Esophagus muscularis mucosa (tissue), 4 donors: ENCODE data around the gene DSG3. TPM values are rescaled to one million over a fixed set of nuclear protein-coding genes. Genes with fewer than 3 reads are reported as not detected.

Experiments used
- DNase-seq: peaks from one replicate; pipeline ENCODE4 v3.0.0-alpha.2; 2017; ENCODE audit errors: extremely low spot score
- H3K27ac ChIP-seq, 4 donors: fragments of 200-600 bp; sonication (generic); replicated peaks in 1 of 4; 1 replicate in 3 of 4; 2 replicates in 1 of 4; pipeline ENCODE4 v1.5.1; 2016 to 2019; ENCODE audit warnings: mild to moderate bottlenecking in 1 of 4
- H3K27me3 ChIP-seq, 4 donors: fragments of 200-600 bp; sonication (generic); one replicate each; pipeline versions ENCODE4 v1.5.1 to v1.6.0; 2016 to 2019
- H3K36me3 ChIP-seq, 4 donors: fragments of 200-600 bp; sonication (generic); one replicate each; pipeline ENCODE4 v1.5.1; 2016 to 2019
- H3K4me1 ChIP-seq, 4 donors: fragments of 200-600 bp; sonication (generic); one replicate each; pipeline ENCODE4 v1.5.1; 2016 to 2019
- H3K4me3 ChIP-seq, 4 donors: fragments of 200-600 bp; sonication (generic); 1 replicate in 2 of 4; 2 replicates in 2 of 4; pipeline ENCODE4 v1.5.1; 2016 to 2019; ENCODE audit warnings: mild to moderate bottlenecking in 4 of 4, moderate library complexity in 1 of 4
- H3K9me3 ChIP-seq, 4 donors: fragments of 200-600 bp; sonication (generic); 1 replicate in 3 of 4; 2 replicates in 1 of 4; pipeline ENCODE4 v1.5.1; 2016 to 2019
- EP300 ChIP-seq: sonication (generic); formaldehyde crosslinking; IDR thresholded peaks from one replicate; pipeline ENCODE4 v1.6.1; 2017; ENCODE audit warnings: antibody characterized with exemption
- POLR2A ChIP-seq: fragments of 450-650 bp; IDR thresholded peaks from one replicate; pipeline ENCODE4 v1.6.1; 2017; ENCODE audit warnings: antibody characterized with exemption, moderate library complexity, mild to moderate bottlenecking, low read depth
- POLR2AphosphoS5 ChIP-seq, 2 donors: sonication (generic); formaldehyde crosslinking; IDR thresholded peaks; one replicate each; pipeline ENCODE4 v1.6.1; 2017; ENCODE audit warnings: antibody characterized with exemption in 2 of 2
- WGBS: methylation state at CpG from one replicate; pipeline ENCODE4 v1.1.5; 2018; 5-methylcytosine and 5-hydroxymethylcytosine counted together
- intact Hi-C: fragments of 100-400 bp; cut with DNase I; formaldehyde crosslinking; loops from one replicate; pipeline ENCODE4 v1.15.1; 2023
- total RNA-seq, 4 donors: library from RNA; depleted of rRNA; stranded (reverse); fragments of >200 nt; gene quantifications; one replicate each; pipeline versions ENCODE4 v1.1.0 to v1.2.1, GENCODE V29; 2016
- TF ChIP-seq, protein P1 (sequence below), 3 experiments: fragments of 200-600 bp in 2 of 3; fragments of 450-650 bp in 1 of 3; sonication (generic) in 2 of 3; IDR thresholded peaks; one replicate each; pipeline ENCODE4 v1.5.1; 2017 to 2019; ENCODE audit warnings: antibody characterized with exemption in 3 of 3, mild to moderate bottlenecking in 2 of 3, moderate library complexity in 1 of 3

The DSG3 gene
- total RNA-seq, 4 donors from 2014 or later: under 0.01 TPM; not detected in 3

GRCh38 chr18:31401156-31402025 is 46.1 kb upstream of the DSG3 start:
- Histone ChIP-seq H3K27me3 (peaks cover 0 to 4% (median 0%) of the 10 kb centered on the region in 4 donors), H3K36me3 (no peaks in the 10 kb centered on the region), H3K27ac (no peak overlapping the region), H3K4me3 (no peak overlapping the region), H3K9me3 (no peaks in the 10 kb centered on the region), H3K4me1 (peaks cover 0 to 11% (median 0%) of the 10 kb centered on the region in 4 donors)
- TF ChIP-seq, protein P1, sequence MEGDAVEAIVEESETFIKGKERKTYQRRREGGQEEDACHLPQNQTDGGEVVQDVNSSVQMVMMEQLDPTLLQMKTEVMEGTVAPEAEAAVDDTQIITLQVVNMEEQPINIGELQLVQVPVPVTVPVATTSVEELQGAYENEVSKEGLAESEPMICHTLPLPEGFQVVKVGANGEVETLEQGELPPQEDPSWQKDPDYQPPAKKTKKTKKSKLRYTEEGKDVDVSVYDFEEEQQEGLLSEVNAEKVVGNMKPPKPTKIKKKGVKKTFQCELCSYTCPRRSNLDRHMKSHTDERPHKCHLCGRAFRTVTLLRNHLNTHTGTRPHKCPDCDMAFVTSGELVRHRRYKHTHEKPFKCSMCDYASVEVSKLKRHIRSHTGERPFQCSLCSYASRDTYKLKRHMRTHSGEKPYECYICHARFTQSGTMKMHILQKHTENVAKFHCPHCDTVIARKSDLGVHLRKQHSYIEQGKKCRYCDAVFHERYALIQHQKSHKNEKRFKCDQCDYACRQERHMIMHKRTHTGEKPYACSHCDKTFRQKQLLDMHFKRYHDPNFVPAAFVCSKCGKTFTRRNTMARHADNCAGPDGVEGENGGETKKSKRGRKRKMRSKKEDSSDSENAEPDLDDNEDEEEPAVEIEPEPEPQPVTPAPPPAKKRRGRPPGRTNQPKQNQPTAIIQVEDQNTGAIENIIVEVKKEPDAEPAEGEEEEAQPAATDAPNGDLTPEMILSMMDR (IDR thresholded peaks at IDR 0.05): no peak
- no peak for TF ChIP-seq POLR2A
- no peak for TF ChIP-seq EP300
- TF ChIP-seq POLR2AphosphoS5 (IDR thresholded peaks at IDR 0.05): no peak
- WGBS: 53% methylated on average over 6 of the region's 6 CpGs
- no peak for DNase-seq
- intact Hi-C loops: no loop called here

DNA sequence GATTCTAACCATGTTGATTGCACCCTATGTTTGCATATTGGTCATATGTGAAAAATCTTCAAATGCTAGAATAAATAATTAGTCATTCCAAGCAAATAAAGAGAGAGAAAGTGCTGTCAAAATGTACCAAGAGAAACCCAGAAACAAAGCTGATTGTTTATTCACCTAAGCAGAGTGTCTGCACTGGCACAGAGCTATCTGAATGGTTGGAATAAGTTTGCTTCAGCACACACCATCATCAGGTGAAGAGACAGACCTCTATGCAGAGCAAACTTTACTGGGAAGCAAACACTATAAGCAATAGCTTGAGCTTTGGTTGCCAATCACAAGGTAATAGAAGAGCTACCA is 45.5 kb upstream of the DSG3 start:
- Histone ChIP-seq H3K27ac (no peak overlapping the region), H3K4me1 (peaks cover 0 to 8% (median 0%) of the 10 kb centered on the region in 4 donors), H3K9me3 (no peaks in the 10 kb centered on the region), H3K36me3 (no peaks in the 10 kb centered on the region), H3K4me3 (no peak overlapping the region), H3K27me3 (peaks cover 0 to 4% (median 0%) of the 10 kb centered on the region in 4 donors)
- intact Hi-C loops: no loop called here
- DNase-seq: no peak
- TF ChIP-seq, protein P1 (IDR thresholded peaks at IDR 0.05): no peak
- TF ChIP-seq EP300: no peak
- no peak for TF ChIP-seq POLR2A
- no peak for TF ChIP-seq POLR2AphosphoS5 (IDR thresholded peaks at IDR 0.05)

- no peak for TF ChIP-seq POLR2A
- no peak for TF ChIP-seq EP300
- no peak overlapping the region for H3K27ac ChIP-seq
- no peaks in the 10 kb centered on the region for H3K4me1 ChIP-seq
- peaks cover 0 to 4% (median 0%) of the 10 kb centered on the region in 4 donors for H3K27me3 ChIP-seq
- 68% methylated on average over 2 of the region's 2 CpGs for WGBS
- H3K36me3 ChIP-seq: no peaks in the 10 kb centered on the region
- H3K4me3 ChIP-seq: no peak overlapping the region
- no peaks in the 10 kb centered on the region for H3K9me3 ChIP-seq
- DNase-seq: no peak
- intact Hi-C loops: no loop called here
Observed at GRCh38 chr18:31403409-31403808, 44.1 kb upstream of the DSG3 start.

GRCh38 chr18:31407649-31408048 is 39.9 kb upstream of the DSG3 start:
- intact Hi-C loops: no loop called here
- H3K4me3 ChIP-seq: no peak overlapping the region
- no peaks in the 10 kb centered on the region for H3K36me3 ChIP-seq
- H3K9me3 ChIP-seq: no peaks in the 10 kb centered on the region
- peaks cover 0 to 4% (median 0%) of the 10 kb centered on the region in 4 donors for H3K27me3 ChIP-seq
- H3K27ac ChIP-seq: no peak overlapping the region
- DNase-seq: no peak
- TF ChIP-seq POLR2AphosphoS5 (IDR thresholded peaks at IDR 0.05): no peak
- no peak for TF ChIP-seq POLR2A
- H3K4me1 ChIP-seq: no peaks in the 10 kb centered on the region
- WGBS: 82% methylated on average over 3 of the region's 3 CpGs

GRCh38 chr18:31409276-31409675 is 38.3 kb upstream of the DSG3 start:
- no peak for DNase-seq
- intact Hi-C loops: no loop called here
- H3K27ac ChIP-seq: no peak overlapping the region
- H3K9me3 ChIP-seq: no peaks in the 10 kb centered on the region
- H3K4me3 ChIP-seq: no peak overlapping the region
- no peaks in the 10 kb centered on the region for H3K4me1 ChIP-seq
- TF ChIP-seq, protein P1 (IDR thresholded peaks at IDR 0.05): no peak
- no peak for TF ChIP-seq POLR2A
- no peak for TF ChIP-seq EP300
- TF ChIP-seq POLR2AphosphoS5 (IDR thresholded peaks at IDR 0.05): no peak
- 46% methylated on average over 4 of the region's 4 CpGs for WGBS
- no peaks in the 10 kb centered on the region for H3K36me3 ChIP-seq
- peaks cover 0 to 4% (median 0%) of the 10 kb centered on the region in 4 donors for H3K27me3 ChIP-seq
